Skin epidermis (tissue), 12 donors: ENCODE data around the gene HYAL4.
"Not testable (repeated sequence)": the region's sequence is repeated elsewhere in the genome, so short reads cannot be mapped to it uniquely, and the experiment has no call there.

ENCODE experiments used
- H3K27ac ChIP-seq, 21 experiments: fragments of 200-600 bp; sonication (generic) in 11 of 21; one replicate each; pipeline ENCODE4 v1.5.0; 2020; ENCODE audit warnings: mild to moderate bottlenecking in 3 of 21, inconsistent platforms in 2 of 21, moderate library complexity in 2 of 21
- H3K4me3 ChIP-seq, 7 experiments: fragments of 200-600 bp; sonication (generic) in 2 of 7; one replicate each; pipeline ENCODE4 v1.5.0; 2020; ENCODE audit warnings: inconsistent platforms in 2 of 7, mild to moderate bottlenecking in 2 of 7, moderate library complexity in 1 of 7

Gene HYAL4

DNA sequence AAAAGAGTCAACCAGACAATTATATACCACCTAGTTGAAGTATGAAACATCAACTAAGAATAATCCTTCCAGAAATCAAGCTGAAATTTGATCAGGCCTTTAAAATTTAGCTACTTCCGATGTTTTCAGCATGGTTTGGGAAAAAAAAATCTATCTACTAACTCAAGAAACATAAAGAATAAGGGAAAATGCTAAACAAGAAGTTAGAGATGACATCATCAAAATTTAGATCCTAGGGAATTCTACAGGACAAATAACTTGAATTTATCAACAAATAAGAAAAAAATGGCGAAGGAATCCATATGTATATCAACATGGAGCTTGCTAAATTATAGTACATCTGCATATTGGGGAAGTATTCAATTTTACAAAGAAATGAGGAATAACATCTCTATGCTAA, 36.3 kb downstream of the HYAL4 start:
- H3K27ac ChIP-seq = no peak overlapping the region

DNA sequence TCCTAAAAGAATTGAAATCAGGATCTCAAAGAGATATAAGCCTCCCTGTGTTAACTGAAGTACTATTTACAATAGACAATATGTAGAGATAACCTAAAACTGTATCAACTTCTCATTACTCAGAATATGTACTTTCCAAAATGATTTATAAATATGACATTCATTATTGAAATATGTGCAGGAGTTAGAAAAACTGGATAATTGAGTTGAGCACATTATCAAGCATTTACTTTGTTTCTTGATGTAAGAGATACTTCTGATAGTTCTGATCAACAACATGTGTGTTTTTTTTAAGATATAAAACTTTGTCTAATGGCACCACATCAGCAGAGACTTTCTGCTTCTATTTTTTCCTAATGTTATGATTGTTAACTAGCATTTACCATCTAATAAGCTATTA, 38.2 kb downstream of the HYAL4 start:
- Histone ChIP-seq H3K27ac (no peak overlapping the region), H3K4me3 (no peak overlapping the region)

More for the DNA sequence above, 36.3 kb downstream of the HYAL4 start:
- no peak overlapping the region for H3K4me3 ChIP-seq

DNA sequence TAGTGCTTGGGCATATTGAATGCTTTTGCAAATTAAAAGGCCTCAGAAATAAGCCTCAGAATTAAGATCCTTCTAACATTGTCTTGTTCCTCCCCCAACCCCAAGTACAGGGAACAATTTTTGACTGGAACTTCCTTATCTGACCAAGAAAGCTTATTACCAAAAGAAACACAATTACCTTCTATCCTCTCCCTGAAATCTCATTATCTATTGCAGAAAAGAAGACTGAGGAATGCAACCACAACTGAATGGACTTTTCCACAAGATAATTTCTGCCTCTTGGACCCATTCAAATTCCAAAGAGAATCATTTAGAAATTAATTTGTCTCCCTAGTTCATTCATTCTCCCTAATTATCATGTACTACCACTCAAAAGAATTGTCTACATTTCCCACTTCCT, 43.2 kb downstream of the HYAL4 start:
- no peak overlapping the region for H3K4me3 ChIP-seq
- no peak overlapping the region for H3K27ac ChIP-seq

DNA sequence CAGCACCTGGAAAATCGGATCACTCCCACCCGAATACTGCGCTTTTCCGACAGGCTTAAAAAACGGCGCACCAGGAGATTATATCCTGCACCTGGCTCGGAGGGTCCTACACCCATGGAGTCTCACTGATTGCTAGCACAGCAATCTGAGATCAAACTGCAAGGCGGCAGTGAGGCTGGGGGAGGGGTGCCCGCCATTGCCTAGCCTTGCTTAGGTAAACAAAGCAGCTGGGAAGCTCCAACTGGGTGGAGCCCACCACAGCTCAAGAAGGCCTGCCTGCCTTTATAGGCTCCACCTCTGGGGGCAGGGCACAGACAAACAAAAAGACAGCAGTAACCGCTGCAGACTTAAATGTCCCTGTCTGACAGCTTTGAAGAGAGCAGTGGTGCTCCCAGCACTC, 49.8 kb downstream of the HYAL4 start:
- not testable (repeated sequence) for H3K4me3 ChIP-seq, H3K27ac ChIP-seq

DNA sequence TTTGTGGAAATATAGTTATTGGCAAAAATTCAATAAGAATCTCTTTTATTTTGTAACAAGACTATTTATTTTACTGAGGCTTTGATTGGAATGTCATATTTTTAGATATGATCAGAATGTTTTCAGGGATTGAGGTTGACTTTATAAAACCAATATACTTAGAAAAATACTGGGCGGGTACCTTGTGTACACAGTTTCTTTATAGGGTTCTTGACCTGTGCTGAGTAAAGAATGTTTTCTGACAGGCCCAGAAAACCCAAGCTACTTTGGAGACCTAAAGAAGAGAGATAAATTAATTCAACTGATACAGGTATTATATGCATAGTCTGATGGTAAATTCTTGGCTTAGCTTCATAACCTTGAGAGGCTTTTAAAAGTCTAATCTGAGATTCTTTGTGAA, 56.1 kb downstream of the HYAL4 start:
- Histone ChIP-seq H3K27ac (no peak overlapping the region), H3K4me3 (no peak overlapping the region)

DNA sequence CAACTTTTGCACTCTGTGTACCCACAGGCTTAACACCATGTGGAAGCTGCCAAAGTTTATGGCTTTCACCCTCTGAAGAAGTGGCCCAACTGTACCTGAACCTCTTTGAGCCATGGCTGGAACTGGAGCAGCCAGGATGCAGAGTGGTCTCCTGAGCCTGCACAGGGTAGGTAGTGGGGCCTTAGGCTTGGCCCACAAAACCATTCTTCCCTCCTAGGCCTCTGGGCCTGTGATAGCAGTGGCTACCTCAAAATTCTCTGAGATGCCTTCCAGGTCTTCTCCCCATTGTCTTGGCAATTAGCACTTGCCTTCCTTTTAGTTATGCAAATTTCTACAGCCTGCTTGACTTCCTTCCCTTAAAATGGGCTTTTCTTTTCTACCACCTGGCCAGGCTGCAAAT, 60.7 kb downstream of the HYAL4 start:
- Histone ChIP-seq H3K4me3 (no peak overlapping the region), H3K27ac (no peak overlapping the region)

DNA sequence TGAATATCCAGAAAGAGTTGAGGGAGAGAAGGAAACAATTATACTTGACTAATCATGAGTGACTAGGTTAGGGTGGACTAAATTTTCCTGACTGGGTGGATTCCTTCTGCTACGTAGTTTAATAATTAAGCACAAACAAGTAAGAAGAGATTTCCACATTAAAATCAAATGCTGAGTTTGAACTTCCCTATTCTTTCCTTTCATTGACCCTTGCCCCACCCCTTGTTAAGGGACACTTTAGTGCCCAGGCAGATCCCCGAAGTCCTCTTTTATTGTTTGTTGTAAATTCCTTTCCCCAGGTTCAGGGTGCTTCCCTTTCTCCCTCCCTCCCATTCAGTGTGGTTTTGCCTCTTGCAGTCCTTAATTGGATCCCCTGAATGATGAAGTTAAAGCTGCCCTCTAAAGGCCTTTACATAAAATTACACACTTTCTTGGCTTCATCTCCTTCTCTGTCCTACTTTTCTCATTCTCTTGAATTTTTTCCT, 71.3 kb downstream of the HYAL4 start:
- H3K4me3 ChIP-seq = no peak overlapping the region

DNA sequence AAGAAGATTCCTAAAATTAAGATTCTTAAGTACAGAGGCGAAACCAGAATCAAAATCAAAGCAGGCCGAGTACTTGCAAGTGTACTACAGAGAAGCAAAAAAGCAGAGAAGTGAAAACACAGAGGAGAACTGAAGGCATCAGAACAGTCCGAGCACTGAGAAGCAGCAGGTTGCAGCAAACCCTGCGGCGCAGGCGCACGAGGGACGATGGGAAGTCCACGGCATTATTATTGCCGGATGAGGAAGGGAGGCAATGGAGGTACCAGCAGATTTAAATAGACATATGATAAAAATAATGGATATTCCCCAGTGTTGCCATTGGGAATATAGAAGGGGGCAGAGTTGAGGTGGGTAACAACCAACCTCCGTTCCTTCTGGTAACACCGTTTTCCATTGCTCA, 72.9 kb downstream of the HYAL4 start:
- no peak overlapping the region for H3K4me3 ChIP-seq
- H3K27ac ChIP-seq = no peak overlapping the region

More for the DNA sequence above, 71.3 kb downstream of the HYAL4 start:
- no peak overlapping the region for H3K27ac ChIP-seq

DNA sequence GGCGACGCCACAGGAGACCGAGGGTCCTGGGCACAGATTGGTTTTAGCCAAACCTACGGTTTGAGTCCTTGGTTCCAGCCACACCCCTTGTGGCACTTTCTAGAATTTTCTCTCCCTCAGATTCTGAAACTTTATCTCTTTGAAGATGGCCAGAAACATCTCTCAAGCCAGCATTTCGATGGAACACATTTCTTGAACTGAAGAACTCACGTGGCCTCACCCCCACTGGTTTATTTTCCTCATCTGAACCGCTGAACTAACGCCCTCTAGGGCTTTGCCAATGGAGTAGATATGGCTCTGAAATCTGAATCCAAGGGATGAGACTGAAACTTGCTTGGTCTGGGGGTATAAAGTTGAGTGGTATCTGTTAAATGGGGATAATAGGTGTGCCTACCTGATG, 73.3 kb downstream of the HYAL4 start:
- Histone ChIP-seq H3K4me3 (no peak overlapping the region), H3K27ac (no peak overlapping the region)

DNA sequence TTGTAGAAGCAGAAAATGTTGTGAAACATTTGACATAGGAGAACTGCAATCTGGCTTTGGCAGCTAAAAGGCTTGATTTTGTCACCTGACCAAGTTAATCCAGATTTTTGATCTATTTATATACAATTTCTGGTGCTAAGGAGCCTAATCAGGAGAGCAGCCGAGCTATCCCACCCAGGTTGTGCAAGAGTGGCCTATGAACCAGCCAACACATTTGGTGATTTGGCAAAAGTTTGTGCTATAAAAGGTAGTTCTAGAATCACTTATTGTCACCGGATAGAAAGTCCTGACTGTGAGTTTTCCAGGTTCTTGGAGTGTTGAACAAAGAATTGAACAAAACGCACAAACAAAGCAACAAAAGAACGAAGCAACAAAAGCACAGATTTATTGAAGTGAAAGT, 78.6 kb downstream of the HYAL4 start:
- no peak overlapping the region for H3K4me3 ChIP-seq
- H3K27ac ChIP-seq = no peak overlapping the region

DNA sequence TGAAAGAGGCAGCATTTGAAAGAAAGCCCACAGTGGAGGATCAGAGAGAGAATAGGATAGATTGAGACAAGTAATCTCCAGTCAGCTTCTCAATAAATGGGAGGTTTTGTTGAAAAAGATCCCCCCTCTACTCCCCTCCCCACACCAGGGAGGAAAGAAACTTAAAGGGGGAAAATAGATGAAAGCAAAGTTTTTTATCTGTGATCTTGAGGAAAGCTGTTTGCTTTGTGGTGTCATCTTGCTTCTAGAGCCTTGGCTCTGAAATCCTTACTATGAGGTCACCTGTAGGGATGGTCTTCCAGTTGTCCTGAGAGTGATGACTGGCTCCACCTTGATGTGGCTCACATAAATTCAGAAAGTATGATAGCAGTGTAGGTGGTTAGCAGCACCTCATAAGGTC, 80.0 kb downstream of the HYAL4 start, which contains the start of gene SPAM1:
SPAM1 (plus strand) TSS at position 301 of the 400 bp plus-strand sequence. CDS start 28,330 bp downstream, outside the sequence.
- H3K27ac ChIP-seq = no peak within 1 kb of the TSS
- no peak within 1 kb of the TSS for H3K4me3 ChIP-seq
